Left renal pelvis (tissue), 4 donors: ENCODE measurements around the gene LBP. TPM values are rescaled to one million over a fixed set of nuclear protein-coding genes. Genes with fewer than 3 reads are reported as not detected.

Experiments used
- polyA plus RNA-seq, 4 donors: library from polyadenylated mRNA; unstranded; fragments of 120-200 nt; gene quantifications; one replicate each; pipeline ENCODE4 v1.2.1, GENCODE V29; 2013; ENCODE audit not compliant: insufficient read length in 4 of 4

LBP gene
- polyA plus RNA-seq, 4 donors, result 0.14 TPM; not detected in 3

Other genes starting within 250 kb of the LBP start
- gene TGM2, start 181.2 kb upstream of the LBP start, polyA plus RNA-seq, result 10 to 100 TPM; 11.5 to 35.2 (median 33.2) TPM
- 10 to 100 TPM in 1 of 4 donors, 1 to 10 TPM in 3; 3.8 to 19.0 (median 4.5) TPM for gene KIAA1755, start 85.7 kb upstream of the LBP start, polyA plus RNA-seq
- 1 to 10 TPM in 3 of 4 donors, under 1 TPM in 1; 0.13 to 6.3 (median 1.2) TPM for gene BPI, start 42.3 kb upstream of the LBP start, polyA plus RNA-seq
- 10 to 100 TPM; 21.7 to 78.9 (median 26.5) TPM for gene SNHG17, start 88.8 kb downstream of the LBP start, polyA plus RNA-seq
- gene RALGAPB, start 126.4 kb downstream of the LBP start, polyA plus RNA-seq, result 10 to 100 TPM; 31.3 to 41.9 (median 38.5) TPM
- gene ADIG, start 234.7 kb downstream of the LBP start, polyA plus RNA-seq, result not detected